ENCODE data around the gene ABT1. TPM values are rescaled to one million over a fixed set of nuclear protein-coding genes. Genes with fewer than 3 reads are reported as not detected.

The ABT1 gene
- total RNA-seq, 4 donors from 2014 or later: 9.1 to 13.6 (median 10.2) TPM

DNA sequence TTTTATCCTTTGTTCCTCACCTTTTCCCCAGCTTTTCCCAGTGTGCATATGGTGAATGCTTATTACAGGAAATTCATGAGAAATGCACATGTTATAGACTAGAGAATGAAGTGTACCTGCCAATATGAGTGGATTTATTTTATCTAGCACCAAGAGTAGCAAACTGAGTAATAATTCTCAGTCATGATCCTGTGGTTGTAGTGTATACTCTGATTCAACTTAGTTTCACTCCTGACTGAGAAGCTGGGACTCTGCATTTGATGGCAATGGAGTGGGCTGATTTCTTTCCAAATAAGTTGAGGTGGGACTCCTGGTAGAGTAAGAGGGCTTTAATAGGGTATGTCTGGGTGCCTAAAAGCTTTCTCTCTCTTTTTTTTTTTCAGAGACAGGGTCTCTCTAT, 4.0 kb downstream of the ABT1 start:
- TF ChIP-seq, protein P1, sequence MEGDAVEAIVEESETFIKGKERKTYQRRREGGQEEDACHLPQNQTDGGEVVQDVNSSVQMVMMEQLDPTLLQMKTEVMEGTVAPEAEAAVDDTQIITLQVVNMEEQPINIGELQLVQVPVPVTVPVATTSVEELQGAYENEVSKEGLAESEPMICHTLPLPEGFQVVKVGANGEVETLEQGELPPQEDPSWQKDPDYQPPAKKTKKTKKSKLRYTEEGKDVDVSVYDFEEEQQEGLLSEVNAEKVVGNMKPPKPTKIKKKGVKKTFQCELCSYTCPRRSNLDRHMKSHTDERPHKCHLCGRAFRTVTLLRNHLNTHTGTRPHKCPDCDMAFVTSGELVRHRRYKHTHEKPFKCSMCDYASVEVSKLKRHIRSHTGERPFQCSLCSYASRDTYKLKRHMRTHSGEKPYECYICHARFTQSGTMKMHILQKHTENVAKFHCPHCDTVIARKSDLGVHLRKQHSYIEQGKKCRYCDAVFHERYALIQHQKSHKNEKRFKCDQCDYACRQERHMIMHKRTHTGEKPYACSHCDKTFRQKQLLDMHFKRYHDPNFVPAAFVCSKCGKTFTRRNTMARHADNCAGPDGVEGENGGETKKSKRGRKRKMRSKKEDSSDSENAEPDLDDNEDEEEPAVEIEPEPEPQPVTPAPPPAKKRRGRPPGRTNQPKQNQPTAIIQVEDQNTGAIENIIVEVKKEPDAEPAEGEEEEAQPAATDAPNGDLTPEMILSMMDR (IDR thresholded peaks at IDR 0.05; ENCODE audit: low read depth): no peak

DNA sequence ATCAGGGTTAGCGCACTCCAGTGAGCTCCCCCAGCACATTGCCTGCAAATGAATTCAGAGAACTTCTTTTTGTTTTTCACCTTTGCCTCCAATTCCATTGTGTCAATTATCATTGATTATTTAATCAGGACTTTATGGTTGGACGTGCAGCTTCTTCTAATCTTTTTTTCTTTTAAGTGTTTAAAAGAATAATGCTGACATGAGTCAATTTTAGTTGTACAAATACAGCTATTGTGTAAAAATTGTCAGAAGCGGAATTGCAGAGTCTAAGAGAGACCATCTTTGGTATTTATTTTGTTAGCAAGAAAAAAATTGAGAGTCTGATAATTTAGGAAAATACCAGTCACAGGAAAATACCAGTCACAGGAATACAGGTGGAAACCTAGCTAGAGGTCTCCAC, 5.5 kb downstream of the ABT1 start:
- TF ChIP-seq, protein P1 (IDR thresholded peaks at IDR 0.05; ENCODE audit: low read depth): no peak

DNA sequence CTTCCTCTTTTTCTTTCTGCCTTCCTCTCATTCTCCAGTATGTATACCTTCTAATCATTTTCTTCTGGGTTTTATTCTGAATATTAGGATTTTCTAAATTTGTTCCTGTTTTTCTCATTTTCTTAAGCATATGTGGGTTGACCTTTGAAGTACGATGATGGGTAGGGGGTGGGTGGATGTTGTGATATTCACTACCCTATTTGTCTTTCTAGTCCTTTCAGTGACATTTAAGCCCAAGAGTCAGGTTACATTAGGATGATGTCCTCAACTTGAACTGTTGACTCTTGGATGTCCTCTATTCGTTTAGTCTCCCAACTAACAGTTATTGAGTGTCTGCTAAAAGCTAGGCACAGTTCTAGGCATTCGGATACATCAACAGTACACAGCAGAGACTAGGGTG, 7.3 kb downstream of the ABT1 start:
- TF ChIP-seq, protein P1 (IDR thresholded peaks at IDR 0.05; ENCODE audit: low read depth): no peak

DNA sequence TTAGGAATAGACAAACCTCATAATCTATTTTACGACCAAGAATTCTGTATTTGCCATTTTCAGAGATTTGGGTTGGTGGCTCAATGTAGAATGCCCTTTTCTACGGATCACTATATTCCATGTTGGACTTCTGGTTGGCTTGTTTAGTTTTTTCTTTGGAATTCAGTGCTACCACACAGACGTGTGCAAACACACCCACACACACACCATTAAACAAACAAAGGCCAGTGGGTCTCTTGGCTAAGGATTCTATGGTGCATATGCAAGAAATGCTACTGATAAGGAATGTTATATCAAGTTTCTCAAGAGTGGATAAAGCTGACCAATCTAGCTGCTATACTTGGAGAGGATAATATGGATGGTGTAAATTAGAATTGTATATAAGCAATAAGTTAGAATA, 8.0 kb downstream of the ABT1 start:
- TF ChIP-seq, protein P1 (IDR thresholded peaks at IDR 0.05; ENCODE audit: low read depth): no peak

DNA sequence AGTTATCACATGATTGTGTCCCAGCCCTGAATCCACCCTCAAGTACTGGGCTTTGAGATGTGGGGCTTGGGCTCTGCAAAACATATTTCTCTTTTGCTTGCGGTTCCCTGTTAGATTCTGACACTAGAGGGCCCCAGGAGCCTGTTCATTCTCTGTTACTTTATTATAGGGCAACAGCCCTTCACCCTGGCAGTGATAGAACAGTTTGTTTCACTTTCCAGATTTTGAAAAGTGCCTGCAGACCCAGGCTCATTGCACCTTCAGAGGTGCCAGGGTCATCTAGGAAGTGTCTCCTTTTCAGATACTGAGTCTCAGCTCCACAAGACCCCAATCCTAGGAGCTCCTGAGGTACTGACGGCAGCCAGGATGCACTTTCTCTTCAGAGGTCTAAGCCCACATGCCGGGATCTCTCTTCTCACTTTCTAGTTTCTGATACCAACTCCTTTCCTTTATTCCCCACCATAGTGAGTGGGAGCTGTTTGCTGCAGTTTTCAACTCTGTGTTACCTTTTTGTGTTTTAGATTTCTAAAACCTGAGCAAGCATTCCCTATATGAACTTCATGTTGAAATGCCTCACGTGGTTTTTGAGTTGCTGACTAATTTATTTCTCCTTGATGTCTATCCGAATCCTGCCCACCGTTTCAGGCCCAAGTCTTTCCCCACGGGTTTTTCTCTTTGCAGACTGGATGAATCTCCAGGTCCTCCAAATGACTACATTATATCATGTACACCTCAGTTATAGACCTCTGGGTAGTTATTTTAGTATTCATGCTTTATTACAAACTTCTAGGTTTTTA, 10.9 kb downstream of the ABT1 start:
- TF ChIP-seq, protein P1 (IDR thresholded peaks at IDR 0.05; ENCODE audit: low read depth): no peak

DNA sequence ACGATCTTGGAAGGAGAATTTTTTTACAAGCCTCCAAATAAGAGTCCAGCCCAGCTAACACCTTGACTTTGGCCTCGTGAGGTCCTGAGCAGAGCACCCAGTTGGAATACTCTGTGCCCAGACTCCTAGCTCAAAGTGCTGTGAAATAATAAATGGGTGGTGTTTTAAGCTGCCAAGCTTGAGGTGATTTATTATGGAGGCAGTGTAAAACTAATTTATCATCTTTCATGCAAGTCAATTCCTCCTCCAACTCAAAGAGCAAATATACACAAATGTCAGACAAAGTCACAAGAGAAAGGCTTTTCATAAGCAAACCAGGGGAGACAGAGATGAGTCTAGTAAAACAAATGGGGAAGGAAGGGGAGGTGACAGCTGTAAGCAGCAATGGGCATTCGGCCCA, 12.7 kb downstream of the ABT1 start:
- TF ChIP-seq, protein P1 (IDR thresholded peaks at IDR 0.05; ENCODE audit: low read depth): no peak

DNA sequence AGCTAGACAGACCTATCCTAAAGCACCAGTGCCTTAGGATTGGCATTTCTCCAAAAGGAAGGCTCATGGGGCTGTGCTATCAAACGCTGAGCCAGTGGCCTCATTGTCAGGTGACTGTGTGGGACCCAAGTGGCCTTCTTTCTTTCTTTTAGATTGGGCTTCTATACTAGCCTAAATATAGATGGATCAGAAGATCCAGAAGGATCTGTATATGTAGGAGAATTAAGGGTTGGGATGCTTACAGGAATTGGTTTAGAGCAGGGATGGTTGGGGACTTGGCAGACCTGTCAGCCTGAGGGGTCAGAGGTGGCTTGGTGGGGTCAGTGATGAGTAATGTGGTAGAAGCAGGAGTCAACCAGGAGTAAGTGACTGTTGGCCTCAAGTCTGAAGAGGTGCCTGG, 14.8 kb downstream of the ABT1 start:
- TF ChIP-seq, protein P1 (IDR thresholded peaks at IDR 0.05; ENCODE audit: low read depth): no peak
